HG02938 (cell line): ENCODE data around the gene PRSS23.
"Not testable (repeated sequence)": the region's sequence is repeated elsewhere in the genome, so short reads cannot be mapped to it uniquely, and the experiment has no call there.

ENCODE experiments used
- ATAC-seq: cut with Tn5 transposase; IDR thresholded peaks from one replicate; pipeline ENCODE4 v1.9.1; 2021; ENCODE audit warnings: mild to moderate bottlenecking, moderate library complexity; ENCODE audit not compliant: unreplicated experiment

The PRSS23 gene

DNA sequence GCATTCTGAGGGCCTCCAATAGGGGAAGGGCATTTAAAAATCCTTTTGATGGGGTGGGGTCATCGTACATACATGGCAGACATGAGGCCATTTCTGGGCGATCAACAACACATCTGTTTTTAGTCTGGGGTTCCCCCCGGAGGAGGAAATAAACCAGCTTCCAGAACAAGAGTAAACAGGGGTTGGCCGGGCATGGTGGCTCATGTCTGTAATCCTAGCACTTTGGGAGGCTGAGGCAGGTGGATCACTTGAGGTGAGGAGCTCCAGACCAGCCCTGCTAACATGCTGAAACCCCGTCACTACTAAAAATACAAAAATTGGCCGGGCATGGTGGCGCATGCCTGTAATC lies 12.0 kb downstream of the PRSS23 start:
- no peak for ATAC-seq

DNA sequence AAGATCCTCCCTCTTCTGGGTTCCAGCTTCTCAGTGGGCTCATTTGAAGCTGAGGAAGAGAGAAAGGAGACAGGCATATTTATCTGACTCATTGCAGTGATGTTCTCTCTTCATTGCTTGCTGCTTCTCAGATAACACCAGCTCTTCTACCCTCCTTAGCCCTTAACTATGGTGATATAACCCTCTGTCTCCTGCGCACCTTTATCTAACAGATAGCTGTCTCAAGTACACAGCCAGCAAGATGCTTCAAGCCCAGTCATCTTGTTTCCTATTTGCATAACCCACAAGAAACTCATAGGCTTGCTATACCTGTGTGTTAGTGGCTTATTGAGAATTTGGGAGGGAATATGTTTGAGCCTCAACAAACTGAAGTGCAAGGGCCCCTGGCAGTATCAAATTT lies 12.6 kb downstream of the PRSS23 start:
- no peak for ATAC-seq

DNA sequence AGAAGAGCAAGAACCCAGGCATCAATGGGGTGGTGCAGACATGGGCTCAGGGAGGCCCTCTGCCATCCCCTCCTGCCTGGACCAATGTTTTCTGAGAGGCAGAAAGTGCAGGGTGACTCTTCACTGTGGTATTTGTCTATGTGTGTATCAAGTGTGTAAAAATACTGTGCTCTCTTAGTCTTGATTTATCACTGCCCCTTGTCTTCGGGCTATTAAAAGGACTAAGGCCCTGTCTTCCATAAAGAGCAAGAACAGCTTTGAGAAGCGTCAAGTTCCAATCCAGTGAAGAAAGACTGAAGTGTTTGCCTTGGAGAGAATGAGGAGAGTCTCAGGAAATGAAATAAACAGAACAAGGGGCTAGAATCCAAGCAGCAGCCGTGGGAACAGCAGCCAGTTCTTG lies 14.4 kb downstream of the PRSS23 start:
- no peak for ATAC-seq

DNA sequence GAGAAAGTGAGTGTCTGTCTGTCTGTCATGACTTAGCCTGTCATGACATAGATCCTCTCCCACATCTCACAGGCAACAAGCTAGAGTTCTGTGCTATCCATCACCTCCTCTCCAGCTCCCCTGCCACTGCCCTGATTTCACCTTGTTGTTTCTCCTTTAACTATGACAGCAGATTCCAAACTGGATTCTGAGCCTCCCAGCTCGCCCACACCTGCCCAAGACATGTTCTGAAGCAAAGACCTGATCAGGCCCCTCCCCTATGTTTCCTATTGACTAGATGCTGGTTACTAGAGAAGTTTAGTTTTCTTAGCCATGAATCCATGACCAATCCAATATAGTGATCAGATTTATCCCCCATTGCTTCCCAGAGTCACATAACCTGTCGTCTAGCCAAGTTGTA lies 15.4 kb downstream of the PRSS23 start:
- ATAC-seq = no peak

DNA sequence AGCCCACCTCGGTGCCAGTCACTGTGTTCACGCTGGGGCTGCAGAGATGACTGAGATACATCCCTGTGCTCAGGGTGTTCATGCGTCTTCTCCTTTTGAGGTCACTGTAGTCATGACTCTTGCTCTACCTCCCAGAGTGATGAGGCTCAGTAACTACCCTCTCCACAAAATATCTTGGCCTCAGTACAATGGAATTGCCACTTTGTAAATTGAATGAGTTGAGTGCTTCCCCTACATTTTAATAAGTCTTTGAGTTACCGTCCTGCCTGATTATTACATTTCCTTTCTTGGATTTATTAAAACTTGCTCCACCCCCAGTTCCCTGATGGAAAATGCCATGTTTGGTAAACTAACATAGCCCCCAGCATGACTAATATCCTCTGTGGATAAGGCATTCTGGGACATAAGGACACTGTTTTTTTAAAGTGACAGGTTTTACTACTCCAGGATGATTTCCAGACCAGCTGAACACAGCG lies 15.9 kb downstream of the PRSS23 start:
- ATAC-seq = no peak

DNA sequence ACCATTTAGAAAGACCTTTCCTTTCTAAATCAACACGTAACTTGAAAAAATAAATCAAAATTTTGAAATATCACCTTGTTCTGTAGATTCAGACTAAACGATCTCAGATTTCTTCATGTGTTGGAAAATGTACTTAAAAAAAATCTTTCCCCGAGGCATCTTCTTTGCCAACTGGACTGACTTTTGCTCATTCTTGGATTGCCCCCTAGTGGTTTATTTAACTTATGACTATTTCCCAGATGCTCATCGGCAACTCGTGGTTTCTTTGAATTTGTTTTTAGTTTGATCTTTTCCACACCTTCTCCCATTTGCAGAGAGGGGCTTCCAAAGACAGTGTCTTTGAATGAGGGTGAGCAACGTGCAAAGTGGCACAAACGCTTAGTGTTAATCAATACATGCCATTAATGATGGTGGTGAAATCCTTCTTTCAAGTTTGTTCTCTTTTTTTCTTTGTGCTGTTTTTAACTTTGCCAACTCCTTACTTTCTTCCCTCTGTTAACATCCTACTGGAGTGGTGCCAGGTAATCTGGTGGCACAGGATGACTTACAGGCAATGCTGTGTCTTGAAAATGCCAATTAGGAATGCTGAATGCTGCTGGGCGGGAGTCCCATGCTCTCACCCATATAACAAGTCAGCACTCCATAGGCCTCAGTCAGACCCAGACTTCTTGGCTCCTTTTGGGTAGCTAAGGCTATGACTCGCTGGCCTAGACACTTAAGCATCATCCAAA lies 18.3 kb downstream of the PRSS23 start:
- ATAC-seq = peak; percentile 62

DNA sequence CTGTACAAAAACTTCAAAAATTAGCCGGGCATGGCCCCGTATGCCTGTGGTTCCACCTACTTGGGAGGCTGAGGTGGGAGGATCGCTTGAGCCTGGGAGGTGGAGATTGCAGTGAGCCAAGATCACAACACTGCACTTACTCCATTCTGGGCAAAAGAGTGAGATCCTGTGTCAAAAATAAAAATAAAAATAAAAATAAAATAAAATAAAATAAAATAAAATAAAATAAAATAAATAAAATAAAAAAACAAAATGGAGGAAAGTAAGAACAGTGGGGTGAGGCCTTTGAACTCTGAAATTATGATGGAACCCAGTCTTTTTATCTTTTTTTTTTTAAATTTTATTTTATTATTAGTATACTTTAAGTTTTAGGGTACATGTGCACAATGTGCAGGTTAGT lies 23.8 kb downstream of the PRSS23 start:
- ATAC-seq = not testable (repeated sequence)

DNA sequence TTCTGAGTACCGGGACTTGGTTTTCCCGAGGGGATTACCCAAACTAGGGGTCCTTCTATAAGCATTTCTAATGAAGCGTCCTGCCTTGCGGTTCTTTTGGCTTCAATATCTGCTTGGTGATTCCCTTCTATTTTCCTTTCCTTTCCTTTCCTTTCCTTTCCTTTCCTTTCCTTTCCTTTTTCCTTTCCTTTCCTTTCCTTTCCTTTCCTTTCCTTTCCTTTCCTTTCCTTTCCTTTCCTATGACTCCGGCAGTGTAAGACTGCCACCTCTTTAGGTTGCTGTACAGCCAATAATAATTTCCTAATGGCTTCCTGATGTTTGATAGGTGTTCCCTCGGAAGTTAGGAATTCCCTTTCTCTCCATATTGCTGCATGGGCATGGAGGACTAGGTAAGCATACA lies 34.0 kb downstream of the PRSS23 start:
- ATAC-seq = not testable (repeated sequence)

DNA sequence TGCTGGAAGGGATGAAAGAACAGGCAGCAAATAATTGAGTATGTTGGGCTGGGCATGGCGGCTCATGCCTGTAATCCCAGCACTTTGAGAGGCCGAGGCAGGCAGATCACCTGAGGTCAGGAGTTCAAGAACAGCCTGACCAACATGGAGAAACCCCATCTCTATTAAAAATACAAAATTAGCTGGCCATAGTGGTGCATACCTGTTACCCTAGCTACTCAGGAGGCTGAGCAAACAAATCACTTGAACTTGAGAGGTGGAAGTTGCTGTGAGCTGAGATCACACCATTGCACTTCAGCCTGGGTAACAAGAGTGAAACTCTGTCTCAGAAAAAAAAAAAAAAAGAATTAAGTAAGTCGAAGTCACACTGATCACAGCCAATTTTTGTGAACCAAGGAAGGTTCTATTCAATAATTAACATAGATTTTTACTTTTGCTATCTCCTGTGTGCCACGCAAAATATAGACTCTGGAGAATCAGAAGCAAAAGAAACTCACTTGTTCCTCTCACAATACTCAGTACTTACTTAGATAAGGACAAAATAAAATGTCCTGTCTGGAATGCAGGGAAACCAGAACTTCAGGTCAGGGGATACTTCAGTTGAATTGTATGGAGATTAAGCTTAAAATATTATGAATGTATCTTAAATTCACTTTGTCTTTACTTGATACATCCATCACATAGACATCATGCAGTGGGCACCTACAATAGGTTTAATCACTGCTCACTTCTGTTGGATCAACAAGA lies 44.6 kb downstream of the PRSS23 start:
- ATAC-seq = not testable (repeated sequence)

DNA sequence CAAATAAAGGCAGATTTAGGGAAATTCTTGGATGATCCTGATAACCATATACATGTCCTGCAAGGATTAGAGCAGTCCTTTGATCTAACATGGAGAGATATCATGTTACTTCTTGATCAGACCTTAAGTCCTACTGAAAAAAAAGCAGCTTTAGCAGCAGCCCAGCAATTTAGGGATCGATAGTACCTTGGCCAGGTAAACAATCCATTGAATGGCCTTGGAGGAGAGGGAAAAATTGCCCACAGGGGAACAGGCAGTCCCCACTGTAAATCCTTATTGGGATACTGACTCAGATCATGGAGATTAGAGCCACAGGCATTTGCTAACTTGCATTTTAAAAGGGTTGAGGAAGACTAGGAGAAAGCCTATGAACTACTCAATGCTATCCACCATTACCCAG lies 47.8 kb downstream of the PRSS23 start:
- ATAC-seq = no peak

DNA sequence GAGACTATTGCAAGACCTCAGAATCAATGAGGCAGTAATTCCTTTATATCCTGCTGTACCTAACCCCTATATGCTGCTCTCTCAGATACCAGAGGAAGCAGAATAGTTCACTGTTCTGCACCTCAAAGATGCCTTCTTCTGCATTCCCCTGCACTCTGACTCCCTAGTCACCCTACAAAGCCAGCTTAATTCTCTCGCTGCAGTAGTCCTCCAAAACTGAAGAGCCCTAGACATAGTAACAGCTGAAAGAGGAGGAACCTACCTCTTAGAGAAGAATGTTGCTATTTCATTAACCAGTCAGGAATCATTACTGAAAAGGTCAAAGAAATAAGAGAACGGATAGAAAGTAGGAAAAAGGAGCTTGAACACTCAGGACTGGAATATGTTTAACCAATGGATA lies 49.3 kb downstream of the PRSS23 start:
- ATAC-seq = no peak
